Measurements from ENCODE around the gene EVPLL. TPM values are rescaled to one million over a fixed set of nuclear protein-coding genes. Genes with fewer than 3 reads are reported as not detected.
"Not testable (repeated sequence)": the region's sequence is repeated elsewhere in the genome, so short reads cannot be mapped to it uniquely, and the experiment has no call there.

EVPLL gene
- total RNA-seq (2014; rRNA removed; shearing (Covaris generic); ENCODE audit: low replicate concordance), result not detected in 2 replicates

- in situ Hi-C loops (cut with HindIII; ENCODE audit: low pct_unique_long_range_greater_than_20kb, low sequenced_read_pairs), result no loop called here
Measured at GRCh38 chr17:18377437-18378204, at the start of gene EVPLL. TSS of gene EVPLL (plus strand) at chr17:18377778. CDS start at chr17:18380938, 3,160 bp downstream.

GRCh38 chr17:18328643-18329204 is 48.9 kb upstream of the EVPLL start:
- no peak for DNase-seq (ENCODE audit: low read depth)
- in situ Hi-C loops (cut with HindIII; ENCODE audit: low pct_unique_long_range_greater_than_20kb, low sequenced_read_pairs), result no loop called here

More at GRCh38 chr17:18377437-18378204, at the start of gene EVPLL:
- DNase-seq (ENCODE audit: low read depth), result no peak

- in situ Hi-C loops (cut with HindIII; ENCODE audit: low pct_unique_long_range_greater_than_20kb, low sequenced_read_pairs), result no loop called here
- DNase-seq (ENCODE audit: low read depth), result no peak
Measured at GRCh38 chr17:18331879-18332278, 45.7 kb upstream of the EVPLL start.

- in situ Hi-C loops (cut with HindIII; ENCODE audit: low pct_unique_long_range_greater_than_20kb, low sequenced_read_pairs), result no loop called here
- no peak for DNase-seq (ENCODE audit: low read depth)
Measured at GRCh38 chr17:18332909-18333489, 44.6 kb upstream of the EVPLL start.

- DNase-seq (ENCODE audit: low read depth); in situ Hi-C loops (cut with HindIII; ENCODE audit: low pct_unique_long_range_greater_than_20kb, low sequenced_read_pairs): not testable (repeated sequence)
Measured at GRCh38 chr17:18338158-18338557, 39.4 kb upstream of the EVPLL start.

GRCh38 chr17:18339933-18340332 is 37.6 kb upstream of the EVPLL start:
- in situ Hi-C loops (cut with HindIII; ENCODE audit: low pct_unique_long_range_greater_than_20kb, low sequenced_read_pairs), result no loop called here
- DNase-seq (ENCODE audit: low read depth), result no peak

GRCh38 chr17:18344021-18344420 is 33.6 kb upstream of the EVPLL start:
- in situ Hi-C loops (cut with HindIII; ENCODE audit: low pct_unique_long_range_greater_than_20kb, low sequenced_read_pairs), result no loop called here
- no peak for DNase-seq (ENCODE audit: low read depth)

- in situ Hi-C loops (cut with HindIII; ENCODE audit: low pct_unique_long_range_greater_than_20kb, low sequenced_read_pairs), result no loop called here
- no peak for DNase-seq (ENCODE audit: low read depth)
Measured at GRCh38 chr17:18353541-18353940, 24.0 kb upstream of the EVPLL start.

- in situ Hi-C loops (cut with HindIII; ENCODE audit: low pct_unique_long_range_greater_than_20kb, low sequenced_read_pairs), result no loop called here
- no peak for DNase-seq (ENCODE audit: low read depth)
Measured at GRCh38 chr17:18356624-18357023, 21.0 kb upstream of the EVPLL start.

- in situ Hi-C loops (cut with HindIII; ENCODE audit: low pct_unique_long_range_greater_than_20kb, low sequenced_read_pairs), result no loop called here
Measured at GRCh38 chr17:18360518-18360917, 17.1 kb upstream of the EVPLL start.

GRCh38 chr17:18361837-18362697 is 15.5 kb upstream of the EVPLL start:
- in situ Hi-C loops (cut with HindIII; ENCODE audit: low pct_unique_long_range_greater_than_20kb, low sequenced_read_pairs), result no loop called here
- no peak for DNase-seq (ENCODE audit: low read depth)

More at GRCh38 chr17:18360518-18360917, 17.1 kb upstream of the EVPLL start:
- DNase-seq (ENCODE audit: low read depth), result no peak

- in situ Hi-C loops (cut with HindIII; ENCODE audit: low pct_unique_long_range_greater_than_20kb, low sequenced_read_pairs), result no loop called here
Measured at GRCh38 chr17:18362698-18363100, 14.9 kb upstream of the EVPLL start.

GRCh38 chr17:18363101-18364049 is 14.2 kb upstream of the EVPLL start, which contains the start of gene SHMT1:
TSS of gene SHMT1 (minus strand) at chr17:18363550. CDS start at chr17:18355981, 7,569 bp downstream.
- in situ Hi-C loops (cut with HindIII; ENCODE audit: low pct_unique_long_range_greater_than_20kb, low sequenced_read_pairs), result no loop called here
- peak; percentile 85 for DNase-seq (ENCODE audit: low read depth)

More at GRCh38 chr17:18362698-18363100, 14.9 kb upstream of the EVPLL start:
- peak; percentile 64 for DNase-seq (ENCODE audit: low read depth)

- in situ Hi-C loops (cut with HindIII; ENCODE audit: low pct_unique_long_range_greater_than_20kb, low sequenced_read_pairs), result no loop called here
- no peak for DNase-seq (ENCODE audit: low read depth)
Measured at GRCh38 chr17:18364166-18364565, 13.4 kb upstream of the EVPLL start.

- in situ Hi-C loops (cut with HindIII; ENCODE audit: low pct_unique_long_range_greater_than_20kb, low sequenced_read_pairs), result no loop called here
- DNase-seq (ENCODE audit: low read depth), result no peak
Measured at GRCh38 chr17:18368946-18369345, 8.6 kb upstream of the EVPLL start.

GRCh38 chr17:18370761-18371160 is 6.8 kb upstream of the EVPLL start:
- in situ Hi-C loops (cut with HindIII; ENCODE audit: low pct_unique_long_range_greater_than_20kb, low sequenced_read_pairs), result no loop called here
- no peak for DNase-seq (ENCODE audit: low read depth)

GRCh38 chr17:18371455-18371854 is 6.1 kb upstream of the EVPLL start:
- in situ Hi-C loops (cut with HindIII; ENCODE audit: low pct_unique_long_range_greater_than_20kb, low sequenced_read_pairs), result no loop called here
- DNase-seq (ENCODE audit: low read depth), result peak; percentile 44

All from Caki2 (cell line).